Mammary epithelial cell (primary cell): ENCODE data around the gene GALNT12.

Experiments
- CTCF ChIP-seq, 2 donors: IDR thresholded peaks in 1 of 2; conservative IDR thresholded peaks in 1 of 2; 2 replicates each; pipeline ENCODE4 v1.5.1; 2011 to 2012; ENCODE audit warnings: inconsistent platforms in 2 of 2, low read length in 2 of 2, mild to moderate bottlenecking in 2 of 2, control low read depth in 1 of 2, low read depth in 1 of 2; ENCODE audit not compliant: insufficient read depth in 1 of 2; ENCODE audit errors: extremely low read depth in 1 of 2
- EZH2 ChIP-seq: IDR thresholded peaks from 2 replicates; pipeline ENCODE4 v1.6.1; 2012; ENCODE audit warnings: low read length, inconsistent platforms, borderline replicate concordance

- no peak for TF ChIP-seq CTCF (conservative IDR thresholded peaks at IDR 0.05 in 1 of 2, IDR thresholded peaks at IDR 0.05 in 1 of 2; ENCODE audit: extremely low read depth in 1 of 2, insufficient read depth in 1 of 2, low read depth in 1 of 2, low read length in 2 of 2)
- no peak for TF ChIP-seq EZH2
These were observed 57.9 kb downstream of the GALNT12 start for GRCh38 chr9:98865284-98865875.
